RWPE1 (cell line): ENCODE results near the gene BRSK1.

Experiments
- CTCF ChIA-PET: fragments of 350-600 bp; sonication (Branson Sonifier 250); formaldehyde crosslinking; extraction: SDS; loops from one replicate; lab custom pipeline; 2021; lab: Yijun Ruan, JAX
- POLR2A ChIA-PET: fragments of 400-600 bp; formaldehyde crosslinking; extraction: SDS; loops from one replicate; lab custom pipeline; 2020; ENCODE audit warnings: antibody characterized with exemption; ENCODE audit not compliant: low non-redundant PET; lab: Yijun Ruan, JAX
- DNase-seq: peaks from one replicate; pipeline ENCODE4 v3.0.0; 2012; ENCODE audit warnings: low spot score
- H3K27ac ChIP-seq: fragments of 450-650 bp; 2 replicates; pipeline ENCODE4 v1.5.1; 2017
- TF ChIP-seq, protein P1 (sequence below): fragments of 450-650 bp; conservative IDR thresholded peaks from 2 replicates; pipeline ENCODE4 v1.5.1; 2017; ENCODE audit warnings: low read depth, mild to moderate bottlenecking

BRSK1 gene

DNA sequence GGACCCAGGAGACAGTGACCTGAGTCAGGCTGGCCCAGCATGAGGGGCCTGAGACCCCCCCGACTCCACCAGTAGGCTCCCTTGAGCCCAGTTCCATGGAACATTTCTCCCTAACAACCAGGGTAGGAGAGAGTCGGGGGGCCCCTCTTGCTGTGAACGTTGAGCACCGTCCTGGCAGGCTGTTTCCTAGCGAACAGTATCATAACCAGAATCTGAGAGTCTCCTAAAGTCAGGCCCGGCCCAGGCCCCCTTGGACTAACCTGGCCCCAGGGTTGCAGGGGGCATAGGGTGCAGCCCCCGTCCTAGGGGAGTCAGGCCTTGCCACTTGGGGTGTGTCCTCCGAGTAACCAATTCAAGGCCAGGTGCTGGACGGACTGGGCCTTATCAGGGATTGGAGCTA is 27.6 kb downstream of the BRSK1 start:
- ChIA-PET CTCF (no interaction called here), POLR2A (no interaction called here)
- no peak for DNase-seq
- TF ChIP-seq, protein P1, sequence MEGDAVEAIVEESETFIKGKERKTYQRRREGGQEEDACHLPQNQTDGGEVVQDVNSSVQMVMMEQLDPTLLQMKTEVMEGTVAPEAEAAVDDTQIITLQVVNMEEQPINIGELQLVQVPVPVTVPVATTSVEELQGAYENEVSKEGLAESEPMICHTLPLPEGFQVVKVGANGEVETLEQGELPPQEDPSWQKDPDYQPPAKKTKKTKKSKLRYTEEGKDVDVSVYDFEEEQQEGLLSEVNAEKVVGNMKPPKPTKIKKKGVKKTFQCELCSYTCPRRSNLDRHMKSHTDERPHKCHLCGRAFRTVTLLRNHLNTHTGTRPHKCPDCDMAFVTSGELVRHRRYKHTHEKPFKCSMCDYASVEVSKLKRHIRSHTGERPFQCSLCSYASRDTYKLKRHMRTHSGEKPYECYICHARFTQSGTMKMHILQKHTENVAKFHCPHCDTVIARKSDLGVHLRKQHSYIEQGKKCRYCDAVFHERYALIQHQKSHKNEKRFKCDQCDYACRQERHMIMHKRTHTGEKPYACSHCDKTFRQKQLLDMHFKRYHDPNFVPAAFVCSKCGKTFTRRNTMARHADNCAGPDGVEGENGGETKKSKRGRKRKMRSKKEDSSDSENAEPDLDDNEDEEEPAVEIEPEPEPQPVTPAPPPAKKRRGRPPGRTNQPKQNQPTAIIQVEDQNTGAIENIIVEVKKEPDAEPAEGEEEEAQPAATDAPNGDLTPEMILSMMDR = no peak
- H3K27ac ChIP-seq = no peak overlapping the region

DNA sequence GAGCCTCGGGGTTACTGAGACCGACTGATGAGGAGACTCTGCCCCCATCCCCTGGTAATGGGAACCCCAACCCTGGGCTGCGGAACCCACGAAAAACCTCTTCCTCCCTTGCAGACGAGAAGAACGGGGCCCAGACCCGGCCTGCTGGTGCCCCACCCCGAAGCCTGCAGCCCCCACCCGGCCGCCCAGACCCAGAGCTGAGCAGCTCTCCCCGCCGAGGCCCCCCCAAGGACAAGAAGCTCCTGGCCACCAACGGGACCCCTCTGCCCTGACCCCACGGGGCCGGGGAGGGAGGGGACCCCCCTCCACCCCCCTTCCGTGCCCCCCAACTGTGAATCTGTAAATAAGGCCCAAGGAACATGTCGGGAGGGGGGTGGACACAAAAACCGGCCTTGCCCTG is 28.0 kb downstream of the BRSK1 start:
- TF ChIP-seq, protein P1 = no peak
- CTCF ChIA-PET = interaction anchor here (1.2 to 1.6 kb wide), 2 partner anchors 9 to 14 kb away, joined by 3 read pairs; no protein-coding TSS in a partner anchor
- no peak overlapping the region for H3K27ac ChIP-seq
- no peak for DNase-seq
- POLR2A ChIA-PET = no interaction called here

DNA sequence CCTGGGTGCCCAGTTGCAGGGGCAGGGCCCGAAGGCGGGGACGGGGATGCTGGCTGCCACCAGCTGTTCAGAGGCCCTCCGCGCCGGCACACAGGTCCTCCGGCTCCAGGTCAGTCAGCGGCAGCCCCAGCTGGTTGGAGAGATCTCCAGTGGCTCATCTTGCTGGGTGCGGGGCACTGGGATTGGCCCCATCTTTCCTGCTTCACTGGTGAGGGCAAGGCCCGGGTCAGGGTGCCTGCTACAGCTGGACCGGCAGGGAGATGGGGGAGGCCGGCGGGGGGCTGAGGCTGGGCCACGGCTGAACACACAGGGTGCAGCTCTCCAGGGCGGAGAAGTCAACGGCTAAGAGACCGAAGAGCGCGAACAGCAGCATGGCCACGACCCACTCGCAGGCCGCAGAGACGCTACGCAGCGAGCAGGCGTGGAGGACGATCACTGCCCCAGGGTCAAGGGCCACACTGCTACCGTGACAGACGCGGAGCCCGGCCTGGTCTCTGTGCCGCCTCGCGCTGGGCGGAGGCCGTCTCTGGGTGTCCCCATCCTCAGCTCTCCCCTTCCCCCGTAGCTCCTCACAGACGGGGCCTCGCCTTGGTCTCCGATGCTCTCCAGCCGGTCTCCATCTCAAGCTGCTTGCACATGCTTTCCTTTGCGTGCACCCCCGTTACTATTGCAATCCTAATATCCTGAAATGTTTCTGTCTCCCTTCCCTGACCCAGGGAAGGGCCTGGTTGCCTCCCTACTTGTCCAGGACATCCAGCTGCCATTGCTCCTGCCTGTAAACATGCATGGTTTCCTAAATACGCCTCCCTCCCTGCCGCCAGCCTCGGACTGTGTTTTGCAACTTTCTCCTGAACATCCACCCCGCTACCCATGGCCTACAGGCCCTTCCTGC is 29.1 kb downstream of the BRSK1 start:
- H3K27ac ChIP-seq = peak overlapping the region; percentile 39
- no peak for DNase-seq
- TF ChIP-seq, protein P1 = no peak
- ChIA-PET POLR2A (interaction anchor here (0.6 kb wide), 1 partner anchor 71 kb away, joined by 3 read pairs; no protein-coding TSS in a partner anchor), CTCF (interaction anchor here (0.5 to 1.6 kb wide), 4 partner anchors 10 to 339 kb away, joined by 3 read pairs; no protein-coding TSS in a partner anchor)

DNA sequence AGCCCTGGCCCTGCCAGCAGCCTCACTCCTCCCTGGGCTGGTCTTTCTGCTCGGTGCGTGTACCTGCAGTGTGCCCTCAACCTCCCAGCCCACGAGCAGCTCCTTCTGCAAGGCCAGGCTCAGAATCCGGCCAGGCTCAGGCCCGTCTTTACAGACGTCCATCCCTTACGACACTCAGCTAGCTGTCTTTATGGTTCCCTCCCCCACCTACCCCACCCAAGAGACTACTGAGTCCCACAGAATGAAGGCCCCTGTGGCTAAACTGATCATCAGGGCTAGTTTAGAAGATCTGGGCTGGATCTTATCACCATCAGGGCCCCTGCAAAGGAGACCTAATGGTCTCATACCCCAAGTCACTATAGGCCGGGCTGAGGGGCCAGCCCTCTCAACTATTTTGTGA is 30.6 kb downstream of the BRSK1 start:
- no peak for DNase-seq
- ChIA-PET POLR2A (no interaction called here), CTCF (interaction anchor here (0.6 kb wide), 1 partner anchor 55 kb away, joined by 3 read pairs; no protein-coding TSS in a partner anchor)
- peak overlapping the region; percentile 39; the same call in 1 of the 2 replicates for H3K27ac ChIP-seq
- TF ChIP-seq, protein P1 = no peak

DNA sequence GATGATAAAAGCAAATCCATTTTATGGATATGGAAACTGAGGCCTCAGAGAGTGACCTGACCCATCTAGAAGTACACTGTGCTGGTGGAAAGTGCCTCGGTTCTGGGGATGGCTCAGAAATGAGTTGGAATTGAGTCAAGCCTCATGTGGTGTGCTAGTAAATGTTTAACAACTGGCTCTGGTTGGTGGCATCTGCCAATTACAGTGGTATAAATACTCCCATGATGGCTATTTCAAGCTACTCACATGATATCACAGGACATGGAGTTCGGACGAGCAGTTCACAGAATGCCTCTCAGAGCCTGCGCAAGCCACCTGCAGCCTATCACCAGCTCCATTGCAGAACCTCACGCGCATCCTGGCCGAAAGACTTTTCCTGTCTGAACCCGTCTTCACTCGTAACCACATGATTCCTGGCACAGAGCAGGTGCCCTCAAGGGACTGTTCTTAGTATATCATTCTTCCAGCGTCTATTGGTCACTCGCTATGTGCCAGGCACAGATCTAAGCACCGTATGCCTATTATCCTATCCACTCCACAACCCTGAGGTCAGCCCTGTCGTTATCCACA is 32.2 kb downstream of the BRSK1 start:
- peak; percentile 36 for DNase-seq
- CTCF ChIA-PET = interaction anchor here (0.6 to 0.7 kb wide), 2 partner anchors 14 to 75 kb away, joined by 3 read pairs; no protein-coding TSS in a partner anchor
- TF ChIP-seq, protein P1 = no peak
- POLR2A ChIA-PET = interaction anchor here (0.5 kb wide), 1 partner anchor 45 kb away, joined by 6 read pairs; no protein-coding TSS in a partner anchor
- peak overlapping the region; percentile 25 for H3K27ac ChIP-seq

DNA sequence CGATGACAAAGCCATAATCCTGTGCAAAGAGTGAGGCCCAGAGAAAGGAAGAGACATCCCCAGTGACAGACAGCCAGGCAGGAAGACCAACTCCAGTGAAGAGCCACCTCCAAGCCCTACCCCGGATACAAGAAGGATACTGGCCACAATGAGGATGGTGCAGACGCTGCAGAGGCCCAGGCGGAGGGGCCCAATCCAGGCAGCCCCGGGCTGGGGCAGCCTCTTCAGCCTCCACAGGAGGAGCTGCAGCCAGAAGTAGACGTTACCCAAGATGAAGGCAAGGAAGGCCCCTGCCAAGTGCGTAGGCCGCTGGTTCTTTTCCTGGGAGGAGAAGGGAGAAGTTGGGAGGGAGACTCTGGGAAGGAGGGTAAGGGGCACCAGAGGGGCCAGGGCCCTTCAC is 32.8 kb downstream of the BRSK1 start:
- POLR2A ChIA-PET = interaction anchor here (0.5 to 0.6 kb wide), 2 partner anchors 44 to 156 kb away, joined by 3 to 6 read pairs; no protein-coding TSS in a partner anchor
- CTCF ChIA-PET = interaction anchor here (0.9 kb wide), 1 partner anchor 23 kb away, joined by 3 read pairs; the partner anchor contains the start of gene KMT5C
- no peak for DNase-seq
- TF ChIP-seq, protein P1 = no peak
- H3K27ac ChIP-seq = peak overlapping the region; percentile 25
